GM23338 (cell line): ENCODE measurements around the gene LRIG3. TPM values are rescaled to one million over a fixed set of nuclear protein-coding genes. Genes with fewer than 3 reads are reported as not detected.

Experiments used
- ATAC-seq: fragments of 200-7000 bp; cut with Tn5 transposase; 3 replicates; pipeline ENCODE4 v1.9.1; 2020
- DNase-seq: peaks from one replicate; pipeline ENCODE4 v3.0.0-alpha.2; 2015; ENCODE audit warnings: low spot score
- H2AFZ ChIP-seq: fragments of 200-600 bp; sonication (generic); 2 replicates; pipeline ENCODE4 v1.8.0; 2016; ENCODE audit warnings: antibody characterized with exemption, mild to moderate bottlenecking, moderate library complexity
- H3F3A ChIP-seq: fragments of 200-600 bp; sonication (generic); replicated peaks from 2 replicates; pipeline ENCODE4 v1.8.0; 2017; ENCODE audit warnings: antibody characterized with exemption, mixed run types, low read depth
- H3K27ac ChIP-seq: fragments of 200-600 bp; sonication (generic); 2 replicates; pipeline ENCODE4 v1.6.1; 2016; ENCODE audit warnings: low read depth
- H3K27me3 ChIP-seq: fragments of 200-600 bp; sonication (generic); 2 replicates; pipeline ENCODE4 v1.8.0; 2016; ENCODE audit warnings: mild to moderate bottlenecking, mixed run types, moderate library complexity; ENCODE audit not compliant: insufficient read depth
- H3K36me3 ChIP-seq: fragments of 200-600 bp; sonication (generic); 2 replicates; pipeline ENCODE4 v1.8.0; 2016; ENCODE audit warnings: mild to moderate bottlenecking; ENCODE audit not compliant: insufficient read depth
- H3K4me1 ChIP-seq: fragments of 200-600 bp; sonication (generic); 2 replicates; pipeline ENCODE4 v1.8.0; 2016; ENCODE audit warnings: mild to moderate bottlenecking, moderate library complexity; ENCODE audit not compliant: insufficient read depth
- H3K4me2 ChIP-seq: fragments of 200-600 bp; sonication (generic); 2 replicates; pipeline ENCODE4 v1.7.1; 2017; ENCODE audit warnings: mixed run types
- H3K4me3 ChIP-seq: fragments of 200-600 bp; sonication (generic); 2 replicates; pipeline ENCODE4 v1.6.1; 2016; ENCODE audit warnings: mixed run types
- H3K79me2 ChIP-seq: fragments of 200-600 bp; sonication (generic); replicated peaks from 2 replicates; pipeline ENCODE4 v1.8.0; 2017; ENCODE audit warnings: mild to moderate bottlenecking; ENCODE audit not compliant: insufficient read depth
- H3K9me2 ChIP-seq: fragments of 200-600 bp; sonication (generic); 2 replicates; pipeline ENCODE4 v1.8.0; 2017; ENCODE audit not compliant: insufficient read depth
- H4K20me1 ChIP-seq: fragments of 200-600 bp; sonication (generic); replicated peaks from 2 replicates; pipeline ENCODE4 v1.8.0; 2017; ENCODE audit warnings: mild to moderate bottlenecking; ENCODE audit not compliant: insufficient read depth
- H3K27ac Mint-ChIP-seq: 2 replicates; pipeline ENCODE4 v1.8.0; 2020; ENCODE audit warnings: inconsistent platforms, mild to moderate bottlenecking, moderate library complexity, mixed read lengths
- H3K27me3 Mint-ChIP-seq: 3 replicates; pipeline ENCODE4 v1.8.0; 2022; ENCODE audit warnings: low read depth, mild to moderate bottlenecking, moderate library complexity, mixed read lengths, inconsistent platforms; ENCODE audit not compliant: insufficient read depth, poor library complexity
- H3K36me3 Mint-ChIP-seq: 3 replicates; pipeline ENCODE4 v1.8.0; 2021; ENCODE audit warnings: low read depth, mild to moderate bottlenecking, inconsistent platforms, moderate library complexity, mixed read lengths
- H3K4me1 Mint-ChIP-seq: 3 replicates; pipeline ENCODE4 v1.8.0; 2020; ENCODE audit warnings: mild to moderate bottlenecking, inconsistent platforms, mixed read lengths
- H3K4me3 Mint-ChIP-seq: 3 replicates; pipeline ENCODE4 v1.8.0; 2021; ENCODE audit warnings: moderate library complexity, mild to moderate bottlenecking, inconsistent platforms, mixed read lengths
- H3K9me3 Mint-ChIP-seq: 3 replicates; pipeline ENCODE4 v1.8.0; 2020; ENCODE audit warnings: moderate library complexity, mild to moderate bottlenecking, inconsistent platforms, mixed read lengths
- CREB1 ChIP-seq: fragments of 250-450 bp; sonication (Bioruptor Pico); IDR thresholded peaks from 2 replicates; pipeline ENCODE4 v1.5.0; 2020; ENCODE audit warnings: low read depth, mild to moderate bottlenecking, moderate library complexity
- ETS1 ChIP-seq: IDR thresholded peaks from 2 replicates; pipeline ENCODE4 v1.6.1; 2016; ENCODE audit warnings: antibody characterized with exemption
- EZH2 ChIP-seq: fragments of 200-600 bp; sonication (generic); IDR thresholded peaks from one replicate; pipeline ENCODE4 v1.8.0; 2017; ENCODE audit warnings: antibody characterized with exemption, mild to moderate bottlenecking, low read depth; ENCODE audit not compliant: unreplicated experiment
- EZH2phosphoT487 ChIP-seq: fragments of 200-600 bp; sonication (generic); IDR thresholded peaks from one replicate; pipeline ENCODE4 v1.8.1; 2018; ENCODE audit warnings: antibody characterized with exemption; ENCODE audit not compliant: unreplicated experiment
- JUNB ChIP-seq: IDR thresholded peaks from one replicate; pipeline ENCODE4 v1.6.1; 2016; ENCODE audit warnings: antibody characterized with exemption; ENCODE audit not compliant: unreplicated experiment
- NANOG ChIP-seq: IDR thresholded peaks from 2 replicates; pipeline ENCODE4 v1.6.1; 2016; ENCODE audit warnings: antibody characterized with exemption, borderline replicate concordance
- POLR2AphosphoS5 ChIP-seq: IDR thresholded peaks from 2 replicates; pipeline ENCODE4 v1.6.1; 2016; ENCODE audit warnings: antibody characterized with exemption, low read depth
- REST ChIP-seq: IDR thresholded peaks from one replicate; pipeline ENCODE4 v1.6.1; 2018; ENCODE audit warnings: antibody characterized with exemption; ENCODE audit not compliant: unreplicated experiment
- STAT1 ChIP-seq: IDR thresholded peaks from one replicate; pipeline ENCODE4 v1.6.1; 2016; ENCODE audit warnings: antibody characterized with exemption; ENCODE audit not compliant: unreplicated experiment
- ZNF114 ChIP-seq: fragments of 250-450 bp; sonication (Bioruptor Pico); IDR thresholded peaks from 2 replicates; pipeline ENCODE4 v1.5.0; 2020; ENCODE audit warnings: mild to moderate bottlenecking, moderate library complexity
- ZNF331 ChIP-seq: fragments of 250-450 bp; sonication (Bioruptor Pico); IDR thresholded peaks from 2 replicates; pipeline ENCODE4 v1.5.0; 2020; ENCODE audit warnings: low read depth, mild to moderate bottlenecking, moderate library complexity
- ZNF462 ChIP-seq: fragments of 250-450 bp; sonication (Bioruptor Pico); IDR thresholded peaks from 2 replicates; pipeline ENCODE4 v1.5.0; 2020; ENCODE audit warnings: mild to moderate bottlenecking, moderate library complexity
- polyA plus RNA-seq: library from polyadenylated mRNA; unstranded; fragments of >200 nt; fragmentation: Nextera tagmentation; extraction: Ambion mirVana; gene quantifications from 2 replicates; pipeline ENCODE4 v1.2.1, GENCODE V29; 2016
- total RNA-seq: library from RNA; depleted of rRNA; stranded (reverse); fragments of >200 nt; shearing (Covaris generic); gene quantifications from 2 replicates; pipeline ENCODE4 v1.2.3, GENCODE V29; 2014
- TF ChIP-seq, protein P1 (sequence below), 2 experiments: fragments of 200-600 bp in 1 of 2; sonication (generic) in 1 of 2; conservative IDR thresholded peaks; 2 replicates each; pipeline versions ENCODE4 v1.5.1 to v1.6.1; 2016 to 2017; ENCODE audit warnings: antibody characterized with exemption in 2 of 2, low read depth in 2 of 2, mild to moderate bottlenecking in 2 of 2, moderate library complexity in 1 of 2

The LRIG3 gene
- total and polyA plus RNA-seq, 2 experiments from 2014 or later: 1.6 to 7.5 TPM

DNA sequence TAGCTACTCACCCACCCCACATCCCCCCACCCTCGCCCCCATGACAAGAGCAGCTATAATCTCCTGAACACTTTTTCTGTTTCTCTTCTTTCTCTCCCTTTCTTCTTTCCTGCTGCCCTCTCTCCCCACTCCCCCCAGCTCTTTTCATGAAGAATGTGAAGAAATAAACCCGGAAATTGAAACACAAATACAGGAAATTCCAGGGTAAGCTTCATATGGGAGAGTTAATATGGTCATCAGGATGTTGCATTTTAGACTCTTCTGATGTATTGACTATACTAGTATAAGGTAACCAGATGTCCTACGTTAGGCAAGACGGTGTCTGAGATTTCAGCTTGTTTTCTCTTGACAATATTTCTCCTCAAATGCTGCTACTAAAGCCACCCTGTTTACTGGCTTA lies 41.6 kb upstream of the LRIG3 start:
- no peak overlapping the region for H3K4me2 ChIP-seq
- H3K9me2 ChIP-seq: no peaks in the 10 kb centered on the region
- Mint-ChIP-seq H3K27ac (no peak overlapping the region), H3K36me3 (no peaks in the 10 kb centered on the region), H3K4me1 (peaks cover 5% of the 10 kb centered on the region), H3K4me3 (no peak overlapping the region), H3K27me3 (no peaks in the 10 kb centered on the region), H3K9me3 (no peaks in the 10 kb centered on the region)
- DNase-seq: no peak
- H3K4me1 ChIP-seq: 0 out of 2 replicates have a peak, but pooled peaks cover 1% of the 10 kb centered on the region
- no peak overlapping the region for H2AFZ ChIP-seq
- ATAC-seq: no peak
- no peaks in the 10 kb centered on the region for H3K36me3 ChIP-seq
- no peaks in the 10 kb centered on the region for H3F3A ChIP-seq
- H3K4me3 ChIP-seq: no peak overlapping the region
- TF ChIP-seq ZNF331 (CRISPR knock-in tag) (no peak), REST (no peak), JUNB (no peak), ZNF114 (no peak), NANOG (no peak), EZH2 (no peak), ETS1 (no peak), ZNF462 (CRISPR knock-in tag) (no peak), EZH2phosphoT487 (no peak), CREB1 (CRISPR knock-in tag) (no peak), STAT1 (no peak), POLR2AphosphoS5 (no peak)
- TF ChIP-seq, protein P1, sequence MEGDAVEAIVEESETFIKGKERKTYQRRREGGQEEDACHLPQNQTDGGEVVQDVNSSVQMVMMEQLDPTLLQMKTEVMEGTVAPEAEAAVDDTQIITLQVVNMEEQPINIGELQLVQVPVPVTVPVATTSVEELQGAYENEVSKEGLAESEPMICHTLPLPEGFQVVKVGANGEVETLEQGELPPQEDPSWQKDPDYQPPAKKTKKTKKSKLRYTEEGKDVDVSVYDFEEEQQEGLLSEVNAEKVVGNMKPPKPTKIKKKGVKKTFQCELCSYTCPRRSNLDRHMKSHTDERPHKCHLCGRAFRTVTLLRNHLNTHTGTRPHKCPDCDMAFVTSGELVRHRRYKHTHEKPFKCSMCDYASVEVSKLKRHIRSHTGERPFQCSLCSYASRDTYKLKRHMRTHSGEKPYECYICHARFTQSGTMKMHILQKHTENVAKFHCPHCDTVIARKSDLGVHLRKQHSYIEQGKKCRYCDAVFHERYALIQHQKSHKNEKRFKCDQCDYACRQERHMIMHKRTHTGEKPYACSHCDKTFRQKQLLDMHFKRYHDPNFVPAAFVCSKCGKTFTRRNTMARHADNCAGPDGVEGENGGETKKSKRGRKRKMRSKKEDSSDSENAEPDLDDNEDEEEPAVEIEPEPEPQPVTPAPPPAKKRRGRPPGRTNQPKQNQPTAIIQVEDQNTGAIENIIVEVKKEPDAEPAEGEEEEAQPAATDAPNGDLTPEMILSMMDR (conservative IDR thresholded peaks at IDR 0.05; ENCODE audit: low read depth in 2 of 2): no peak
- H3K27me3 ChIP-seq: no peaks in the 10 kb centered on the region
- H3K79me2 ChIP-seq: no peaks in the 10 kb centered on the region
- no peaks in the 10 kb centered on the region for H4K20me1 ChIP-seq
- H3K27ac ChIP-seq: no peak overlapping the region
